Loucy (cell line): Measurements from ENCODE around the gene POLR2J3.
"Not testable (repeated sequence)": the region's sequence is repeated elsewhere in the genome, so short reads cannot be mapped to it uniquely, and the experiment has no call there.

Source experiments
- EZH2phosphoT487 ChIP-seq: fragments of 200-600 bp; IDR thresholded peaks from 2 replicates; pipeline ENCODE4 v1.6.1; 2018; ENCODE audit warnings: antibody characterized with exemption, mild to moderate bottlenecking, moderate library complexity, borderline replicate concordance
- TF ChIP-seq, protein P1 (sequence below): fragments of 200-600 bp; sonication (generic); conservative IDR thresholded peaks from 2 replicates; pipeline ENCODE4 v1.5.1; 2014; ENCODE audit warnings: mild to moderate bottlenecking, antibody characterized with exemption, low read length

DNA sequence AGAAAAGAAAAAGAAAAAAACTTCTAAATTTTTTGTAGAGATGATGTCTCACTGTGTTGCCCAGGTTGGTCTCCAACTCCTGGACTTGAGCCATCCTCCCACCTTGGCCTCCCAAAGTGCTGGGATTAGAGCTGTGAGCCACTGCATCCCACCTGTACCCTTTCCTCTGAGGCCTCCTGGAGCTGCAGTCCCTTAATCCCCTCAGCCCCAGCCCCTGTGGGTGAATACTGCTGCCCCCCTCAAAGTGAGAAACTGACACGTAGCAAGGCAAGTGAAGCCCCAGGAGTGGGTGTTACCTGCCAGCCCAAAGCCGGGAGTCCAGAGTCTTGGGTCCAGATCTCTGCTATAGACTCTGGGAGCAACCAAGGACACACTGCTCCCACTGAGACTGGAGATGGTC lies 47.6 kb downstream of the POLR2J3 start:
- TF ChIP-seq, protein P1, sequence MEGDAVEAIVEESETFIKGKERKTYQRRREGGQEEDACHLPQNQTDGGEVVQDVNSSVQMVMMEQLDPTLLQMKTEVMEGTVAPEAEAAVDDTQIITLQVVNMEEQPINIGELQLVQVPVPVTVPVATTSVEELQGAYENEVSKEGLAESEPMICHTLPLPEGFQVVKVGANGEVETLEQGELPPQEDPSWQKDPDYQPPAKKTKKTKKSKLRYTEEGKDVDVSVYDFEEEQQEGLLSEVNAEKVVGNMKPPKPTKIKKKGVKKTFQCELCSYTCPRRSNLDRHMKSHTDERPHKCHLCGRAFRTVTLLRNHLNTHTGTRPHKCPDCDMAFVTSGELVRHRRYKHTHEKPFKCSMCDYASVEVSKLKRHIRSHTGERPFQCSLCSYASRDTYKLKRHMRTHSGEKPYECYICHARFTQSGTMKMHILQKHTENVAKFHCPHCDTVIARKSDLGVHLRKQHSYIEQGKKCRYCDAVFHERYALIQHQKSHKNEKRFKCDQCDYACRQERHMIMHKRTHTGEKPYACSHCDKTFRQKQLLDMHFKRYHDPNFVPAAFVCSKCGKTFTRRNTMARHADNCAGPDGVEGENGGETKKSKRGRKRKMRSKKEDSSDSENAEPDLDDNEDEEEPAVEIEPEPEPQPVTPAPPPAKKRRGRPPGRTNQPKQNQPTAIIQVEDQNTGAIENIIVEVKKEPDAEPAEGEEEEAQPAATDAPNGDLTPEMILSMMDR = not testable (repeated sequence)
- not testable (repeated sequence) for TF ChIP-seq EZH2phosphoT487
